Smooth muscle cell (in vitro differentiated cells): ENCODE measurements around the gene VPS72. TPM values are rescaled to one million over a fixed set of nuclear protein-coding genes. Genes with fewer than 3 reads are reported as not detected.
A peak's percentile ranks its signal among the peaks of the same experiment; 100 is the strongest.

Experiments
- DNase-seq: peaks from one replicate; lab custom pipeline; 2025; ENCODE audit not compliant: unreplicated experiment; lab: John Stamatoyannopoulos, UW
- H2AFZ ChIP-seq: fragments of 200-600 bp; sonication (generic); 2 replicates; pipeline ENCODE4 v1.6.0; 2016; ENCODE audit warnings: antibody characterized with exemption, low read depth, mild to moderate bottlenecking
- H3F3A ChIP-seq: fragments of 200-600 bp; sonication (generic); 2 replicates; pipeline ENCODE4 v1.6.0; 2017; ENCODE audit warnings: antibody characterized with exemption, low read depth
- H3K27ac ChIP-seq: fragments of 200-600 bp; sonication (generic); 2 replicates; pipeline ENCODE4 v1.5.1; 2016; ENCODE audit warnings: low read depth, mild to moderate bottlenecking
- H3K27me3 ChIP-seq: fragments of 200-600 bp; sonication (generic); 2 replicates; pipeline ENCODE4 v1.6.1; 2016; ENCODE audit warnings: low read depth, mild to moderate bottlenecking
- H3K36me3 ChIP-seq: fragments of 200-600 bp; sonication (generic); 2 replicates; pipeline ENCODE4 v1.5.1; 2016; ENCODE audit warnings: low read depth
- H3K4me1 ChIP-seq: fragments of 200-600 bp; sonication (generic); 2 replicates; pipeline ENCODE4 v1.5.1; 2016; ENCODE audit warnings: low read depth
- H3K4me2 ChIP-seq: fragments of 200-600 bp; sonication (generic); 2 replicates; pipeline ENCODE4 v1.6.0; 2016; ENCODE audit warnings: mild to moderate bottlenecking
- H3K4me3 ChIP-seq: fragments of 200-600 bp; sonication (generic); 2 replicates; pipeline ENCODE4 v1.5.1; 2016; ENCODE audit warnings: mild to moderate bottlenecking
- H3K79me2 ChIP-seq: fragments of 200-600 bp; sonication (generic); 2 replicates; pipeline ENCODE4 v1.6.0; 2016; ENCODE audit warnings: low read depth, mild to moderate bottlenecking
- H3K9ac ChIP-seq: fragments of 200-600 bp; sonication (generic); 2 replicates; pipeline ENCODE4 v1.6.0; 2016; ENCODE audit warnings: low read depth
- H3K9me3 ChIP-seq: fragments of 200-600 bp; sonication (generic); replicated peaks from 2 replicates; pipeline ENCODE4 v1.5.1; 2016; ENCODE audit warnings: low read depth
- H4K20me1 ChIP-seq: fragments of 200-600 bp; sonication (generic); 2 replicates; pipeline ENCODE4 v1.6.0; 2016; ENCODE audit warnings: low read depth
- CTCF ChIP-seq: fragments of 200-600 bp; sonication (generic); IDR thresholded peaks from 2 replicates; pipeline ENCODE4 v1.5.1; 2017; ENCODE audit warnings: borderline replicate concordance, mild to moderate bottlenecking, antibody characterized with exemption; ENCODE audit not compliant: insufficient read depth, poor library complexity, severe bottlenecking
- WGBS: methylation state at CpG from one replicate; pipeline ENCODE4 v1.1.7; 2016; ENCODE audit warnings: low lambda C conversion rate; 5-methylcytosine and 5-hydroxymethylcytosine counted together
- polyA plus RNA-seq: library from polyadenylated mRNA; unstranded; fragments of >200 nt; fragmentation: Nextera tagmentation; extraction: Ambion mirVana; gene quantifications from 2 replicates; pipeline ENCODE4 v1.2.1, GENCODE V29; 2016
- total RNA-seq: library from RNA; depleted of rRNA; stranded (reverse); fragments of >200 nt; gene quantifications from 2 replicates; pipeline ENCODE4 v1.2.3, GENCODE V29; 2014

Gene VPS72
- total and polyA plus RNA-seq, 2 experiments from 2014 or later, result 35.0 to 57.9 TPM

GRCh38 chr1:151133018-151133806 lies 56.8 kb downstream of the VPS72 start:
- Histone ChIP-seq H3K9me3 (no peaks in the 10 kb centered on the region), H4K20me1 (no peaks in the 10 kb centered on the region)

GRCh38 chr1:151132335-151133017 lies 57.5 kb downstream of the VPS72 start:
- DNase-seq, result no peak
- Histone ChIP-seq H3K9ac (peak overlapping the region; percentile 24), H3K4me1 (peaks cover 6% of the 10 kb centered on the region), H3K36me3 (no peaks in the 10 kb centered on the region), H3F3A (no peaks in the 10 kb centered on the region), H3K4me3 (peak overlapping the region; percentile 40), H3K9me3 (no peaks in the 10 kb centered on the region), H3K79me2 (no peaks in the 10 kb centered on the region), H2AFZ (peak overlapping the region; percentile 34), H4K20me1 (no peaks in the 10 kb centered on the region), H3K27ac (no peak overlapping the region), H3K27me3 (peaks cover 13% of the 10 kb centered on the region), H3K4me2 (peak overlapping the region; percentile 87)
- 14% methylated on average over 27 of the region's 74 CpGs for WGBS
- TF ChIP-seq CTCF, result no peak

More at GRCh38 chr1:151133018-151133806, 56.8 kb downstream of the VPS72 start:
- peak overlapping the region; percentile 40 for H3K4me3 ChIP-seq
- no peak overlapping the region for H3K27ac ChIP-seq
- DNase-seq, result no peak
- peaks cover 13% of the 10 kb centered on the region for H3K27me3 ChIP-seq
- no peak for TF ChIP-seq CTCF
- peak overlapping the region; percentile 87 for H3K4me2 ChIP-seq
- 25% methylated on average over 43 of the region's 65 CpGs for WGBS
- no peak overlapping the region for H2AFZ ChIP-seq
- no peaks in the 10 kb centered on the region for H3K36me3 ChIP-seq
- H3F3A ChIP-seq, result no peaks in the 10 kb centered on the region
- H3K79me2 ChIP-seq, result no peaks in the 10 kb centered on the region
- H3K4me1 ChIP-seq, result peaks cover 6% of the 10 kb centered on the region
- H3K9ac ChIP-seq, result no peak overlapping the region

- Histone ChIP-seq H2AFZ (peak overlapping the region; percentile 34), H3K79me2 (no peaks in the 10 kb centered on the region), H4K20me1 (no peaks in the 10 kb centered on the region), H3K36me3 (no peaks in the 10 kb centered on the region), H3K4me2 (peak overlapping the region; percentile 87), H3K4me3 (peak overlapping the region; percentile 40), H3F3A (no peaks in the 10 kb centered on the region), H3K27me3 (peaks cover 13% of the 10 kb centered on the region), H3K27ac (no peak overlapping the region), H3K9me3 (no peaks in the 10 kb centered on the region), H3K4me1 (peaks cover 6% of the 10 kb centered on the region), H3K9ac (peak overlapping the region; percentile 24)
- WGBS, result 8% methylated on average over 39 of the region's 39 CpGs
- no peak for TF ChIP-seq CTCF
- DNase-seq, result peak; percentile 18
Observed at GRCh38 chr1:151131701-151132334, 58.2 kb downstream of the VPS72 start.
